HCT116 (cell line): Measurements from ENCODE around the gene LGI1. TPM values are rescaled to one million over a fixed set of nuclear protein-coding genes. Genes with fewer than 3 reads are reported as not detected.

Experiments
- ATAC-seq: fragments of 200-7000 bp; cut with Tn5 transposase; 2 replicates; pipeline ENCODE4 v1.9.1; 2020; ENCODE audit warnings: mild to moderate bottlenecking, moderate library complexity
- BruUV-seq: library from RNA; stranded (reverse); fragments of 400-500 nt; replicated peaks from 2 replicates; lab custom pipeline; 2021; lab: Mats Ljungman, UMichigan
- CTCF ChIA-PET: fragments of 300-600 bp; sonication (Branson Sonifier 250); formaldehyde crosslinking; loops from one replicate; lab custom pipeline; 2021; ENCODE audit warnings: antibody characterized with exemption; lab: Charles Lee
- POLR2A ChIA-PET: fragments of 300-600, 350-600 bp; sonication (Branson Sonifier 250); formaldehyde crosslinking; loops from one replicate; lab custom pipeline; 2021; ENCODE audit warnings: antibody characterized with exemption; lab: Charles Lee
- RAD21 ChIA-PET, 2 experiments: fragments of 300-600 bp; sonication (Branson Sonifier 250); formaldehyde crosslinking; loops; one replicate each; lab custom pipeline; 2023; ENCODE audit warnings: low total read pairs in 2 of 2; ENCODE audit not compliant: uncharacterized antibody in 2 of 2, unreplicated experiment in 2 of 2, low non-redundant PET in 1 of 2; lab: Charles Lee
- DNase-seq: peaks from one replicate; pipeline ENCODE4 v3.0.0-alpha.2; 2010; ENCODE audit warnings: low read depth, low spot score
- H2AFZ ChIP-seq: fragments of 200-600 bp; shearing (Covaris generic), sonication (generic); 2 replicates; pipeline ENCODE4 v1.6.1; 2017; ENCODE audit warnings: low read depth, mixed run types, mixed read lengths, antibody characterized with exemption, low read length; ENCODE audit not compliant: poor library complexity, severe bottlenecking
- H3K27ac ChIP-seq: 2 replicates; pipeline ENCODE4 v1.5.1; 2012; ENCODE audit warnings: low read depth, low read length
- H3K27me3 ChIP-seq: fragments of 200-600 bp; sonication (generic); 2 replicates; pipeline ENCODE4 v1.6.1; 2016; ENCODE audit warnings: mixed run types, low read length, mixed read lengths; ENCODE audit not compliant: insufficient read depth
- H3K36me3 ChIP-seq, 2 experiments: fragments of 200-500 bp in 1 of 2; fragments of 200-600 bp in 1 of 2; sonication (Bioruptor generic) in 1 of 2; sonication (generic) in 1 of 2; 2 replicates each; pipeline versions ENCODE4 v1.5.1 to v1.6.1; 2014 to 2016; ENCODE audit warnings: low read length in 2 of 2, inconsistent platforms in 1 of 2, mixed read lengths in 1 of 2, mixed run types in 1 of 2; ENCODE audit not compliant: insufficient read depth in 2 of 2, control insufficient read depth in 1 of 2
- H3K4me1 ChIP-seq, 2 experiments: fragments of 200-600 bp in 1 of 2; sonication (generic) in 1 of 2; 2 replicates each; pipeline versions ENCODE4 v1.5.1 to v1.6.1; 2012 to 2017; ENCODE audit warnings: low read length in 2 of 2, inconsistent platforms in 1 of 2, mild to moderate bottlenecking in 1 of 2, mixed read lengths in 1 of 2, mixed run types in 1 of 2, moderate library complexity in 1 of 2; ENCODE audit not compliant: insufficient read depth in 2 of 2, control insufficient read depth in 1 of 2
- H3K4me2 ChIP-seq: fragments of 200-600 bp; sonication (generic); 2 replicates; pipeline ENCODE4 v1.6.1; 2017; ENCODE audit warnings: mixed run types, low read length, mixed read lengths
- H3K4me3 ChIP-seq, 2 experiments: fragments of 200-600 bp in 1 of 2; sonication (generic) in 1 of 2; replicated peaks in 1 of 2; 2 replicates each; pipeline ENCODE4 v1.5.1; 2011 to 2016; ENCODE audit warnings: low read length in 2 of 2, control low read depth in 1 of 2, low read depth in 1 of 2, mild to moderate bottlenecking in 1 of 2, mixed read lengths in 1 of 2, mixed run types in 1 of 2
- H3K79me2 ChIP-seq: fragments of 200-600 bp; sonication (generic); 2 replicates; pipeline ENCODE4 v1.6.1; 2017; ENCODE audit warnings: mild to moderate bottlenecking, mixed run types, low read length, moderate library complexity, mixed read lengths; ENCODE audit not compliant: insufficient read depth
- H3K9ac ChIP-seq: fragments of 200-600 bp; sonication (generic); 2 replicates; pipeline ENCODE4 v1.6.1; 2016; ENCODE audit warnings: low read length, mixed read lengths
- H3K9me2 ChIP-seq: fragments of 200-600 bp; sonication (generic), shearing (Covaris generic); 2 replicates; pipeline ENCODE4 v1.6.1; 2017; ENCODE audit warnings: mixed run types, mild to moderate bottlenecking, moderate library complexity; ENCODE audit not compliant: insufficient read depth
- H3K9me3 ChIP-seq, 2 experiments: fragments of 200-500 bp in 1 of 2; fragments of 200-600 bp in 1 of 2; sonication (Bioruptor generic) in 1 of 2; sonication (generic) in 1 of 2; 2 replicates each; pipeline ENCODE4 v1.6.1; 2014 to 2017; ENCODE audit warnings: low read length in 2 of 2, mixed read lengths in 2 of 2, inconsistent platforms in 1 of 2, low read depth in 1 of 2, mild to moderate bottlenecking in 1 of 2, mixed run types in 1 of 2, moderate library complexity in 1 of 2; ENCODE audit not compliant: control insufficient read depth in 1 of 2, insufficient read depth in 1 of 2
- H4K20me1 ChIP-seq: fragments of 200-600 bp; sonication (generic), shearing (Covaris generic); 2 replicates; pipeline ENCODE4 v1.6.1; 2017; ENCODE audit warnings: mixed run types, mild to moderate bottlenecking, moderate library complexity; ENCODE audit not compliant: insufficient read depth
- CEBPB ChIP-seq: IDR thresholded peaks from 2 replicates; pipeline ENCODE4 v1.6.1; 2012; ENCODE audit warnings: low read depth
- FOSL1 ChIP-seq: IDR thresholded peaks from 2 replicates; pipeline ENCODE4 v1.6.1; 2012; ENCODE audit warnings: low read depth
- JUND ChIP-seq: IDR thresholded peaks from 2 replicates; pipeline ENCODE4 v1.6.1; 2012
- POLR2AphosphoS5 ChIP-seq: IDR thresholded peaks from 2 replicates; pipeline ENCODE4 v1.6.1; 2011; ENCODE audit warnings: mild to moderate bottlenecking, low read depth, low read length, moderate library complexity
- REST ChIP-seq: IDR thresholded peaks from 2 replicates; pipeline ENCODE4 v1.6.1; 2012; ENCODE audit warnings: low read depth
- YY1 ChIP-seq: IDR thresholded peaks from 2 replicates; pipeline ENCODE4 v1.6.1; 2011; ENCODE audit warnings: low read length, low read depth, moderate library complexity, mild to moderate bottlenecking; ENCODE audit not compliant: insufficient replicate concordance; ENCODE audit errors: extremely low read depth
- intact Hi-C: fragments of 100-400 bp; cut with micrococcal nuclease; formaldehyde crosslinking; loops from 2 replicates; pipeline ENCODE4 v1.10.0; 2022
- total RNA-seq: library from RNA; stranded (reverse); gene quantifications from one replicate; pipeline ENCODE4 v1.2.1, GENCODE V29; 2021; ENCODE audit not compliant: unreplicated experiment
- TF ChIP-seq, protein P1 (sequence below), 3 experiments: fragments of 200-600 bp in 1 of 3; sonication (generic) in 1 of 3; IDR thresholded peaks in 2 of 3; conservative IDR thresholded peaks in 1 of 3; 2 replicates each; pipeline ENCODE4 v1.5.1; 2012 to 2017; ENCODE audit warnings: low read depth in 2 of 3, low read length in 2 of 3, antibody characterized with exemption in 1 of 3, borderline replicate concordance in 1 of 3, control low read depth in 1 of 3, mild to moderate bottlenecking in 1 of 3, mixed read lengths in 1 of 3, mixed run types in 1 of 3, moderate library complexity in 1 of 3; ENCODE audit not compliant: insufficient read depth in 1 of 3

Gene LGI1
- total RNA-seq, 1 experiment from 2014 or later, result not detected

GRCh38 chr10:93726024-93726423 lies 31.7 kb upstream of the LGI1 start:
- DNase-seq (no peak), ATAC-seq (no peak)
- Histone ChIP-seq H3K27ac (no peak overlapping the region), H3K9me3 (no peaks in the 10 kb centered on the region), H2AFZ (no peak overlapping the region), H3K79me2 (no peaks in the 10 kb centered on the region), H3K9me2 (0 out of 2 replicates have a peak, but pooled peaks cover 5% of the 10 kb centered on the region), H3K36me3 (no peaks in the 10 kb centered on the region), H4K20me1 (no peaks in the 10 kb centered on the region), H3K4me1 (no peaks in the 10 kb centered on the region), H3K4me3 (no peak overlapping the region), H3K27me3 (peaks cover 21% of the 10 kb centered on the region), H3K4me2 (no peak overlapping the region), H3K9ac (no peak overlapping the region)
- intact Hi-C loops, result no loop called here
- BruUV-seq, result no TSS peak
- RAD21 ChIA-PET, result no interaction called here
- POLR2A ChIA-PET, result no interaction called here
- no peak for TF ChIP-seq POLR2AphosphoS5
- no peak for TF ChIP-seq YY1
- TF ChIP-seq, protein P1, sequence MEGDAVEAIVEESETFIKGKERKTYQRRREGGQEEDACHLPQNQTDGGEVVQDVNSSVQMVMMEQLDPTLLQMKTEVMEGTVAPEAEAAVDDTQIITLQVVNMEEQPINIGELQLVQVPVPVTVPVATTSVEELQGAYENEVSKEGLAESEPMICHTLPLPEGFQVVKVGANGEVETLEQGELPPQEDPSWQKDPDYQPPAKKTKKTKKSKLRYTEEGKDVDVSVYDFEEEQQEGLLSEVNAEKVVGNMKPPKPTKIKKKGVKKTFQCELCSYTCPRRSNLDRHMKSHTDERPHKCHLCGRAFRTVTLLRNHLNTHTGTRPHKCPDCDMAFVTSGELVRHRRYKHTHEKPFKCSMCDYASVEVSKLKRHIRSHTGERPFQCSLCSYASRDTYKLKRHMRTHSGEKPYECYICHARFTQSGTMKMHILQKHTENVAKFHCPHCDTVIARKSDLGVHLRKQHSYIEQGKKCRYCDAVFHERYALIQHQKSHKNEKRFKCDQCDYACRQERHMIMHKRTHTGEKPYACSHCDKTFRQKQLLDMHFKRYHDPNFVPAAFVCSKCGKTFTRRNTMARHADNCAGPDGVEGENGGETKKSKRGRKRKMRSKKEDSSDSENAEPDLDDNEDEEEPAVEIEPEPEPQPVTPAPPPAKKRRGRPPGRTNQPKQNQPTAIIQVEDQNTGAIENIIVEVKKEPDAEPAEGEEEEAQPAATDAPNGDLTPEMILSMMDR (IDR thresholded peaks at IDR 0.05 in 2 of 3, conservative IDR thresholded peaks at IDR 0.05 in 1 of 3; ENCODE audit: borderline replicate concordance in 1 of 3, insufficient read depth in 1 of 3, low read depth in 2 of 3, low read length in 2 of 3), result no peak
- TF ChIP-seq CEBPB, result no peak
- TF ChIP-seq REST, result no peak
- TF ChIP-seq JUND, result no peak
- TF ChIP-seq FOSL1, result no peak
- CTCF ChIA-PET, result no interaction called here
